ENCODE measurements around the gene EVX2.

GRCh38 chr2:176079285-176079830, 4.4 kb downstream of the EVX2 start:
- TF ChIP-seq, protein P1, sequence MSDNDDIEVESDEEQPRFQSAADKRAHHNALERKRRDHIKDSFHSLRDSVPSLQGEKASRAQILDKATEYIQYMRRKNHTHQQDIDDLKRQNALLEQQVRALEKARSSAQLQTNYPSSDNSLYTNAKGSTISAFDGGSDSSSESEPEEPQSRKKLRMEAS (IDR thresholded peaks at IDR 0.05; ENCODE audit: low read depth, low read length), result no peak
- TF ChIP-seq MYC (IDR thresholded peaks at IDR 0.05; ENCODE audit: low read depth, low read length), result no peak
- TF ChIP-seq, protein P2, sequence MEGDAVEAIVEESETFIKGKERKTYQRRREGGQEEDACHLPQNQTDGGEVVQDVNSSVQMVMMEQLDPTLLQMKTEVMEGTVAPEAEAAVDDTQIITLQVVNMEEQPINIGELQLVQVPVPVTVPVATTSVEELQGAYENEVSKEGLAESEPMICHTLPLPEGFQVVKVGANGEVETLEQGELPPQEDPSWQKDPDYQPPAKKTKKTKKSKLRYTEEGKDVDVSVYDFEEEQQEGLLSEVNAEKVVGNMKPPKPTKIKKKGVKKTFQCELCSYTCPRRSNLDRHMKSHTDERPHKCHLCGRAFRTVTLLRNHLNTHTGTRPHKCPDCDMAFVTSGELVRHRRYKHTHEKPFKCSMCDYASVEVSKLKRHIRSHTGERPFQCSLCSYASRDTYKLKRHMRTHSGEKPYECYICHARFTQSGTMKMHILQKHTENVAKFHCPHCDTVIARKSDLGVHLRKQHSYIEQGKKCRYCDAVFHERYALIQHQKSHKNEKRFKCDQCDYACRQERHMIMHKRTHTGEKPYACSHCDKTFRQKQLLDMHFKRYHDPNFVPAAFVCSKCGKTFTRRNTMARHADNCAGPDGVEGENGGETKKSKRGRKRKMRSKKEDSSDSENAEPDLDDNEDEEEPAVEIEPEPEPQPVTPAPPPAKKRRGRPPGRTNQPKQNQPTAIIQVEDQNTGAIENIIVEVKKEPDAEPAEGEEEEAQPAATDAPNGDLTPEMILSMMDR (IDR thresholded peaks at IDR 0.05; ENCODE audit: low read depth, low read length), result no peak
- TF ChIP-seq POLR2A (IDR thresholded peaks at IDR 0.05; ENCODE audit: extremely low read depth, insufficient read length), result no peak
